HG03460 (cell line): Measurements from ENCODE around the gene LITAF.
"Not testable (repeated sequence)": the region's sequence is repeated elsewhere in the genome, so short reads cannot be mapped to it uniquely, and the experiment has no call there.

Experiments used
- ATAC-seq: cut with Tn5 transposase; IDR thresholded peaks from one replicate; pipeline ENCODE4 v1.9.1; 2021; ENCODE audit not compliant: unreplicated experiment

Gene LITAF

GRCh38 chr16:11621539-11621919 is 34.8 kb upstream of the LITAF start:
- no peak for ATAC-seq

- ATAC-seq, result no peak
Observed at GRCh38 chr16:11620243-11621003, 33.7 kb upstream of the LITAF start.

GRCh38 chr16:11619327-11619851 is 32.7 kb upstream of the LITAF start:
- peak; percentile 77 for ATAC-seq

GRCh38 chr16:11618107-11618717 is 31.5 kb upstream of the LITAF start:
- no peak for ATAC-seq

- no peak for ATAC-seq
Observed at GRCh38 chr16:11615748-11616447, 29.2 kb upstream of the LITAF start.

GRCh38 chr16:11614587-11615175 is 28.0 kb upstream of the LITAF start:
- no peak for ATAC-seq

GRCh38 chr16:11613381-11614303 is 26.9 kb upstream of the LITAF start:
- no peak for ATAC-seq

- no peak for ATAC-seq
Observed at GRCh38 chr16:11612665-11613025, 25.9 kb upstream of the LITAF start.

GRCh38 chr16:11611871-11612664 is 25.3 kb upstream of the LITAF start:
- ATAC-seq, result no peak

- no peak for ATAC-seq
Observed at GRCh38 chr16:11610580-11610979, 23.9 kb upstream of the LITAF start.

- ATAC-seq, result no peak
Observed at GRCh38 chr16:11610121-11610505, 23.4 kb upstream of the LITAF start.

- no peak for ATAC-seq
Observed at GRCh38 chr16:11609474-11610120, 22.9 kb upstream of the LITAF start.

GRCh38 chr16:11605891-11606290 is 19.2 kb upstream of the LITAF start:
- no peak for ATAC-seq

- ATAC-seq, result no peak
Observed at GRCh38 chr16:11605564-11605886, 18.8 kb upstream of the LITAF start.

GRCh38 chr16:11604783-11605563 is 18.3 kb upstream of the LITAF start:
- ATAC-seq, result no peak

- not testable (repeated sequence) for ATAC-seq
Observed at GRCh38 chr16:11604296-11604695, 17.6 kb upstream of the LITAF start.

GRCh38 chr16:11603331-11603750 is 16.6 kb upstream of the LITAF start:
- no peak for ATAC-seq

- ATAC-seq, result no peak
Observed at GRCh38 chr16:11602321-11602720, 15.6 kb upstream of the LITAF start.

GRCh38 chr16:11601911-11602310 is 15.2 kb upstream of the LITAF start:
- ATAC-seq, result no peak
